Fibroblast of mammary gland (primary cell): Measurements from ENCODE around the gene P2RX3.

ENCODE experiments used
- DNase-seq: peaks from one replicate; pipeline ENCODE4 v3.0.0-alpha.2; 2010; ENCODE audit warnings: low read depth
- H3K4me3 ChIP-seq: 2 replicates; pipeline ENCODE4 v1.5.1; 2011; ENCODE audit warnings: low read depth, mild to moderate bottlenecking, low read length, moderate library complexity; ENCODE audit not compliant: control insufficient read depth
- CTCF ChIP-seq: conservative IDR thresholded peaks from 2 replicates; pipeline ENCODE4 v1.5.1; 2011; ENCODE audit warnings: low read depth, low read length, inconsistent platforms; ENCODE audit not compliant: control insufficient read depth, insufficient read depth

P2RX3 gene

DNA sequence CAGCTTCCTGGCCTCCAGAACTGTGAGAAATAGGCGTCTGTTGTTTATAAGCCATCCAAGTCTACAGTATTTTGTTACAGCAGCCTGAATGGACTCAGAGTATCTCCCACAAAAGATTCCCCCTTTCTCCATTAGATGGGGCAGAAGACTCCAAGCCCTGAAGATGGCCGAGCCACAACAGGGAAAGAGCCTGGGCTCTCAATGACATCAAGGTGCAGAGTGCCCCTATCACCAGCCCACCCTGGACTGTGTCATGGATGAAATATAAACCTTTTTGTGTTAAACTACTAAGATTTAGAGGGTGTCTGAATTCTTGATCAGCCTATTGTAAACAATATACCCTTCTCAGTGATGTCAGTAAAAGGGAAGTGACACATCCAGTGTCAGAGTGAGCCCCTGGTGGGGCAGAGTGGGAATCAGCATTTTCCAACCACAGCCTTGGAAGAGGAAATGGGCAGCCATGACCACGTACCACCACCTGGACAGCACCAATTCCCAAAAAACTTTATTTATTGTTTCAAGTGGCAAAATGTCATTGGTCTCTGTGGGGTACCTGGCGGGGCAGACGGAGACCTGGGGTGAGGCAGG is 38.9 kb upstream of the P2RX3 start:
- DNase-seq: no peak
- TF ChIP-seq CTCF: no peak

GRCh38 chr11:57300785-57301184 is 37.4 kb upstream of the P2RX3 start:
- DNase-seq: no peak
- no peak overlapping the region for H3K4me3 ChIP-seq
- TF ChIP-seq CTCF: no peak

More for the DNA sequence above, 38.9 kb upstream of the P2RX3 start:
- no peak overlapping the region for H3K4me3 ChIP-seq

GRCh38 chr11:57301711-57302423 is 36.3 kb upstream of the P2RX3 start:
- H3K4me3 ChIP-seq: no peak overlapping the region
- DNase-seq: no peak
- TF ChIP-seq CTCF: no peak

GRCh38 chr11:57302489-57302888 is 35.7 kb upstream of the P2RX3 start:
- no peak for TF ChIP-seq CTCF
- DNase-seq: no peak
- H3K4me3 ChIP-seq: no peak overlapping the region

GRCh38 chr11:57303280-57303989 is 34.7 kb upstream of the P2RX3 start:
- H3K4me3 ChIP-seq: no peak overlapping the region
- no peak for TF ChIP-seq CTCF
- no peak for DNase-seq

- no peak for TF ChIP-seq CTCF
- H3K4me3 ChIP-seq: no peak overlapping the region
- peak; percentile 86 for DNase-seq
Measured at GRCh38 chr11:57303990-57304579, 34.1 kb upstream of the P2RX3 start.
